Central memory CD8-positive, alpha-beta T cell (primary cell): ENCODE measurements around the gene PIGH.
A peak's percentile ranks its signal among the peaks of the same experiment; 100 is the strongest.

Experiments
- ATAC-seq: fragments of 150-1000 bp; cut with Tn5 transposase; replicated peaks from 2 replicates; pipeline ENCODE4 v1.10.0; 2022; ENCODE audit warnings: mild to moderate bottlenecking, moderate FRiP score, moderate number of reproducible peaks; ENCODE audit not compliant: poor library complexity, severe bottlenecking; ENCODE audit errors: extremely low read depth
- DNase-seq, 2 donors: peaks; one replicate each; pipeline ENCODE4 v3.0.0; 2021; ENCODE audit warnings: low spot score in 2 of 2
- H3K27ac Mint-ChIP-seq: one replicate; pipeline ENCODE4 v1.8.0; 2022; ENCODE audit warnings: low read depth, mild to moderate bottlenecking, moderate library complexity, mixed read lengths
- H3K27me3 Mint-ChIP-seq: one replicate; pipeline ENCODE4 v1.8.0; 2022; ENCODE audit warnings: mixed read lengths
- H3K36me3 Mint-ChIP-seq: one replicate; pipeline ENCODE4 v1.8.0; 2022; ENCODE audit warnings: mild to moderate bottlenecking, moderate library complexity, mixed read lengths; ENCODE audit not compliant: insufficient read depth
- H3K4me1 Mint-ChIP-seq: one replicate; pipeline ENCODE4 v1.8.0; 2022; ENCODE audit warnings: mixed read lengths
- H3K4me3 Mint-ChIP-seq: one replicate; pipeline ENCODE4 v1.8.0; 2022; ENCODE audit warnings: mild to moderate bottlenecking, moderate library complexity, mixed read lengths
- H3K9me3 Mint-ChIP-seq: one replicate; pipeline ENCODE4 v1.8.0; 2022; ENCODE audit warnings: mixed read lengths

The PIGH gene

GRCh38 chr14:67599698-67600561 is at the start of gene PIGH:
TSS of gene PIGH (minus strand) at chr14:67600268. CDS start at chr14:67600203, 65 bp downstream.
- Mint-ChIP-seq H3K27ac (peak within 1 kb of the TSS; percentile 95), H3K4me1 (peaks cover 39% of the 10 kb centered on the region), H3K9me3 (no peaks in the 10 kb centered on the region), H3K36me3 (peaks cover 23% of the 10 kb centered on the region), H3K27me3 (no peaks in the 10 kb centered on the region), H3K4me3 (peak within 1 kb of the TSS; percentile 98)
- DNase-seq = peak; percentile 92 to 96
- ATAC-seq = peak; percentile 99

DNA sequence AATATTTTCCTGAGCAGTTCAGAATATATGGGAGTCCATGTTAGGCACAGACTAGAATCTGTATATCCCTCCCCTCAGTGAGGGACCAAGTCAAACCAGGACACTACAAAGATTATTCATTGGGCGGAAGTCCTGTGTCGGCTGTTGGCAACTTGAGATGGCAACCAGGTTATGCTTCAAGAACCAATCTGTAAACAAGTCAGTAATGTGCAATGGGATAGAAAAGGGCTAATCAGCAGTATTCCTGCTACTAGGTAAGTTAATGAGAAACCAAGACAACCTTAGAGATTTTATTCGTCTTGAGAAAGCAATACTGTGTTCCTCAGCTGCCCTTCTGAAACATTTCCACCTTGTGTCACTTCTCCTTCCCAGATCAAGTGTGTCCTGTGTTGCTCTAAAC is 46.1 kb upstream of the PIGH start:
- DNase-seq = no peak
- Mint-ChIP-seq H3K36me3 (peaks cover 17% of the 10 kb centered on the region), H3K27ac (no peak overlapping the region), H3K27me3 (no peaks in the 10 kb centered on the region), H3K4me1 (peaks cover 5% of the 10 kb centered on the region), H3K4me3 (no peak overlapping the region), H3K9me3 (no peaks in the 10 kb centered on the region)
- no peak for ATAC-seq

DNA sequence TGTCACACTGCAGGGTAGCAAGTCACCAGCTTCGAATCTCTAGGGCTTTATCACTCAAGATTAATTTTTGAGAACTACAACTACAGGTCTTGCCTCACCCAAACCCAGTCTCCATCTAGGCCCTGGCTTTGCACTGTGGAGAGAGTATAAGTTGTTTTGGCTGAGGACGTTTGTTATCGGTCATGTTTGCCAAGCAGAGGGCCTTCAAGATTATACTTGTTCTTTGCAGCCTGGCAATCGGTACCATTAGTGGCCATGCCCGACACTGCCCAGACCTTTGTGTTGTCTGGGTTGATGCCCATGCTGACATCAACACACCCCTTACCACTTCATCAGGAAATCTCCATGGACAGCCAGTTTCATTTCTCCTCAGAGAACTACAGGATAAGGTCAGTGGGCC is 45.3 kb upstream of the PIGH start:
- DNase-seq = no peak
- Mint-ChIP-seq H3K27me3 (no peaks in the 10 kb centered on the region), H3K9me3 (no peaks in the 10 kb centered on the region), H3K4me1 (peaks cover 5% of the 10 kb centered on the region), H3K27ac (no peak overlapping the region), H3K36me3 (peaks cover 13% of the 10 kb centered on the region), H3K4me3 (no peak overlapping the region)
- ATAC-seq = no peak

DNA sequence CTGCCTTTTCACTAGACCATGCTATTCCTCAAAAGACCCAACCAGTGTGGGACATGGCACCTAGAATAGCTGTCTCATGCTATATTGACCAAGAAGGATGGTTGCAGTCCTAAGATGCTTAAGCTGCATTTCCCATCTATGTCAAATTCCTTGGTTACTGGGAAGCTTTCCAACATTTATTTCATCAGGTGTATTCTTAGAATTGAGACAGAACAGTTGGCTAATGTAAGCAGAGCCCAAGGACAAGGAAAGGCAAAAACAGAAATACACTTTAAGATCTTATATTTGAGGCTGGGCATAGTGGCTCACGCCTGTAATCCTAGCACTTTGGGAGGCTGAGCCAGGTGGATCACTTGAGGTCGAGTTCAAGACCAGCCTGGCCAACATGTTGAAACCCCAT is 44.4 kb upstream of the PIGH start:
- no peak for DNase-seq
- no peak for ATAC-seq
- H3K36me3 Mint-ChIP-seq = peaks cover 12% of the 10 kb centered on the region
- H3K4me1 Mint-ChIP-seq = peaks cover 5% of the 10 kb centered on the region
- H3K27me3 Mint-ChIP-seq = no peaks in the 10 kb centered on the region
- peak overlapping the region; percentile 87 for H3K27ac Mint-ChIP-seq
- H3K9me3 Mint-ChIP-seq = no peaks in the 10 kb centered on the region
- no peak overlapping the region for H3K4me3 Mint-ChIP-seq

GRCh38 chr14:67643713-67644112 is 43.6 kb upstream of the PIGH start:
- Mint-ChIP-seq H3K4me1 (peaks cover 5% of the 10 kb centered on the region), H3K9me3 (no peaks in the 10 kb centered on the region), H3K36me3 (peaks cover 8% of the 10 kb centered on the region), H3K4me3 (no peak overlapping the region), H3K27ac (peak overlapping the region; percentile 87), H3K27me3 (no peaks in the 10 kb centered on the region)
- no peak for ATAC-seq
- no peak for DNase-seq

DNA sequence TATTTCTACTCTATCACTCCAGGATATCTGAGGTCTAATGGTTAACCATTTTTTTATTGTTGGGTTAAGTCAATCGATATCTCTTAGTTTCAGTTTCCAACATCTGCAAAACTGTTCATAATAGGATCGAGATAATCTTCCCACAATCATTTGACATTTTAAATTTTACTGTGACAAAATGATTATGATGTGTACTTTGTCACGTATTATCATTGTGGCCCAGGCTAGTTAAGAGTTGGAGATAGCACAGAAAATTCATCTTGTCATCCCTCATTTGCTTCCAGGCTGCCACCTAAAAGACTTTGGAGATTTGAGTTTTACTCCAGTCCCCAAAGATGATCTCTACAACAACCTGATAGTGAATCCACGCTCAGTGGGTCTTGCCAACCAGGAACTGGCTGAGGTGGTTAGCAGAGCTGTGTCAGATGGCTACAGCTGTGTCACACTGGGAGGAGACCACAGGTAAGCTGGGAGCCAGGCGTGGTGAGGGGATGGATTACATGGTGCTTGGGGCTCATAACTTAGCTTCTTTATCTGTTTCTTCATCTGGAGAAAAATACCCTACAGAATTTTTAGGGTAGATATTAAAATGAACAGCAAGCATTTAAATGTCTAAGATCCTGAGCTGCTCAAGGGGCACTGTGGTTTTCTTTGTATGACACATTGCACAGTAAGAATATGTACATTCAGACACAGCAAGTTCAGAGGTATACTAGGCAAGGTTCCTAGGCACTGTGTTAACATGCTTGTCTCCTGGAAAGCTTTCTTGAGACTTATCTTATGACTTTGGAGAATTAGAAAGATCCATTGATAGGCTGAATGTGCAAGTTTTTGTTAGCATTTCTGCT is 42.1 kb upstream of the PIGH start:
- Mint-ChIP-seq H3K4me3 (no peak overlapping the region), H3K27ac (no peak overlapping the region), H3K36me3 (peaks cover 3% of the 10 kb centered on the region)

DNA sequence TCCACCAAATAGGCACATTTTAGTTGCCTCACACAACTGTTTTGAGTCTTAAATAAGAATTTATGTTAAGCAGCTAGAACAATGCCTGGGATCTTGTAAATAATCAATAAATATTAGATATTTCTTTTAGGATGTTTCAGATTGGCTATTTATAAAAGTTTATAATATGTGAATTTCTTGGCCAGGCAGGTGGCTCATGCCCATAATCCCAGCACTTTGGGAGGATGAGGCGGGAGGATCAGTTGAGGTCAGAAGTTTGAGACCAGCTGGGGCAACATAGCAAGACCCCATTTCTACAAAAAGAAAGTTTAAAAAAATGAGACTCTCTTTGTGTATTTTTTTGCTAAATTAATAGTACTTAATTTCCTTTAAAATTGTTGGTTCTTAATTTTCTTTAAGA is 41.4 kb upstream of the PIGH start:
- ATAC-seq (no peak), DNase-seq (no peak)
- Mint-ChIP-seq H3K27me3 (no peaks in the 10 kb centered on the region), H3K9me3 (no peaks in the 10 kb centered on the region), H3K36me3 (peaks cover under 1% of the 10 kb centered on the region), H3K4me1 (peaks cover 5% of the 10 kb centered on the region), H3K4me3 (no peak overlapping the region), H3K27ac (no peak overlapping the region)

More for the DNA sequence above, 42.1 kb upstream of the PIGH start:
- Mint-ChIP-seq H3K4me1 (peaks cover 5% of the 10 kb centered on the region), H3K27me3 (no peaks in the 10 kb centered on the region), H3K9me3 (no peaks in the 10 kb centered on the region)
- no peak for DNase-seq
- no peak for ATAC-seq

DNA sequence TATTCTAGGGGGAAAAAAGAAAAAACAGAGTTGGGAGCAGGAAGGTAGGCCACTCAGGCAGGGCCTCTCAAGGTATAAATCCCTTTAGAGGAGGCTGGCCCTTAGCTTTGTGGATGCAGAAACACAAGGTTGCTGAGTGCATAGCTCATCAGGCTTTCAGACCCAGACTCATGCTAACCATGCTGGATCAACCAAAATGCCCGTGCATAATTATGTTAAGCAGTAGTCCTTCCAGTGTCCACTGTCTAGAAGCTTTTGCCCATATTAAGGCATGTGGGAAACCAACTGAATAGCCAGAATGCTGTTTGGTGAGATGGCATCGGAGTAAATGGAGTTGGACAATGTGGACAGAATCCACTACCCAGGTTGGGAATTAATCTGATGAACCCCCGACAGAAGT is 38.6 kb upstream of the PIGH start:
- no peaks in the 10 kb centered on the region for H3K36me3 Mint-ChIP-seq
- peaks cover 5% of the 10 kb centered on the region for H3K4me1 Mint-ChIP-seq
- DNase-seq (no peak), ATAC-seq (no peak)
- H3K27me3 Mint-ChIP-seq = no peaks in the 10 kb centered on the region
- H3K4me3 Mint-ChIP-seq = no peak overlapping the region
- H3K27ac Mint-ChIP-seq = no peak overlapping the region
- no peaks in the 10 kb centered on the region for H3K9me3 Mint-ChIP-seq

- Mint-ChIP-seq H3K4me3 (no peak overlapping the region), H3K9me3 (no peaks in the 10 kb centered on the region), H3K4me1 (no peaks in the 10 kb centered on the region), H3K27me3 (no peaks in the 10 kb centered on the region), H3K36me3 (no peaks in the 10 kb centered on the region), H3K27ac (no peak overlapping the region)
- no peak for DNase-seq
- ATAC-seq = no peak
These were observed 36.4 kb upstream of the PIGH start for GRCh38 chr14:67636361-67636919.

DNA sequence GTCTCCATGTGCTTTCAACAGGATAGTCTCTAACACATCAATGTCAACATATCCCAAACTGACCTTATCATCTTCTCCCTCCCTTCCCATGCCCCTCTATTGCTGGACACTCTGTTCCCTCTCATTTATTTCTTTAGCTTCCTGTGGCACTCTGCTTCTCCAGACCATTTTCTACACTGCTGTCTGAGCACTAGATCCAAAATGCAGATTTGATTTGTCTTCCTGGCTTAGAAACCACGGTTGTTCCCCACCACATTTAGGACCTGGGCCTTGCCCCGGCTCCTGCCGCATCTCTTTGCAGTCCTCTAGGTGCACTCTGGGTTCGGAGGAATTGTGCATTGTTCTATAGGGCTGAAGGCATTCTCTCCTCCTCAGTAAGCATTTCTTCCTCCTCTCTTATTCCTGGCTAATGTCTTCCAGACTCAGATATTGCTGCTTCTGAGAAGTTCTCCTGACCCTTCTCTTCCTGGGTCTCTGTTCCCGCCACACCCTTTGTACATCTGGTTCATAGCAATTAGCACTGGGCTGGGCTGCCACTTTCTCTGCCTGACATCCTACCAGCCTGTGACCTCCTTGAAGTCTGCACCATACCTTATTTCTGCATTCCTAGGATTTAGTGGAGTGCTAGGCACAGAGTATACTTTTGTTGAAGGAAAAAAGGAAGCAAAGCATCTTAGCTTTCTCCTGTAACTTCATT is 33.5 kb upstream of the PIGH start:
- Mint-ChIP-seq H3K9me3 (no peaks in the 10 kb centered on the region), H3K27ac (no peak overlapping the region), H3K4me1 (no peaks in the 10 kb centered on the region), H3K4me3 (no peak overlapping the region), H3K36me3 (no peaks in the 10 kb centered on the region), H3K27me3 (no peaks in the 10 kb centered on the region)
- DNase-seq (no peak), ATAC-seq (no peak)

- no peak for DNase-seq
- no peak for ATAC-seq
- Mint-ChIP-seq H3K27ac (no peak overlapping the region), H3K36me3 (peaks cover 2% of the 10 kb centered on the region), H3K9me3 (no peaks in the 10 kb centered on the region), H3K4me1 (no peaks in the 10 kb centered on the region), H3K27me3 (no peaks in the 10 kb centered on the region), H3K4me3 (no peak overlapping the region)
These were observed 30.9 kb upstream of the PIGH start for GRCh38 chr14:67630938-67631337.

- no peaks in the 10 kb centered on the region for H3K4me1 Mint-ChIP-seq
- H3K9me3 Mint-ChIP-seq = no peaks in the 10 kb centered on the region
- H3K27ac Mint-ChIP-seq = no peak overlapping the region
- no peak overlapping the region for H3K4me3 Mint-ChIP-seq
- peaks cover 2% of the 10 kb centered on the region for H3K36me3 Mint-ChIP-seq
- H3K27me3 Mint-ChIP-seq = no peaks in the 10 kb centered on the region
- ATAC-seq = no peak
- DNase-seq = no peak
These were observed 30.1 kb upstream of the PIGH start for GRCh38 chr14:67630186-67630585.
